HL-60 (cell line): ENCODE measurements around the gene NCOA3.

Source experiments
- POLR2AphosphoS5 ChIP-seq: IDR thresholded peaks from 2 replicates; pipeline ENCODE4 v1.6.1; 2012; ENCODE audit warnings: low read depth
- REST ChIP-seq: IDR thresholded peaks from 2 replicates; pipeline ENCODE4 v1.6.1; 2012; ENCODE audit warnings: low read depth; ENCODE audit not compliant: insufficient replicate concordance
- TF ChIP-seq, protein P1 (sequence below): IDR thresholded peaks from one replicate; pipeline ENCODE4 v1.5.1; 2011; ENCODE audit warnings: low read length, control low read depth, inconsistent platforms; ENCODE audit not compliant: insufficient read depth

DNA sequence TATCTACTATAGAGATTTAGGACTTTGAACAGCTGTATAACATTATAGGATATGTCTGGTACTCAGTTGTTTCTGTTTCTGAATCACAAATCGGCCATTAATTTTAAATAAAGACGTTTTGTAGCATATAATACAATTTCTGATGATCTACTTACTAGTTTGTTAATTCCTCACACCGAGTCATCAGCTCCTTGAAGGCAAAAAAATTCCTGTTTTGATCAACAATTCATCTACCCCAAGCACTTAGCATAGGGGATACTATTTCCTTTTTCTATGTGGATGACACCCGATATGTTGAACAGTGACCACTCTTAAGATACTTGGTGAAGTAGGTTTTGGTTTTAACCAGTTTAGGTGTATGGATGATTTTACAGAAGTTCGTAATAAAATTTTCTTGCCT, 107.3 kb downstream of the NCOA3 start:
- TF ChIP-seq, protein P1, sequence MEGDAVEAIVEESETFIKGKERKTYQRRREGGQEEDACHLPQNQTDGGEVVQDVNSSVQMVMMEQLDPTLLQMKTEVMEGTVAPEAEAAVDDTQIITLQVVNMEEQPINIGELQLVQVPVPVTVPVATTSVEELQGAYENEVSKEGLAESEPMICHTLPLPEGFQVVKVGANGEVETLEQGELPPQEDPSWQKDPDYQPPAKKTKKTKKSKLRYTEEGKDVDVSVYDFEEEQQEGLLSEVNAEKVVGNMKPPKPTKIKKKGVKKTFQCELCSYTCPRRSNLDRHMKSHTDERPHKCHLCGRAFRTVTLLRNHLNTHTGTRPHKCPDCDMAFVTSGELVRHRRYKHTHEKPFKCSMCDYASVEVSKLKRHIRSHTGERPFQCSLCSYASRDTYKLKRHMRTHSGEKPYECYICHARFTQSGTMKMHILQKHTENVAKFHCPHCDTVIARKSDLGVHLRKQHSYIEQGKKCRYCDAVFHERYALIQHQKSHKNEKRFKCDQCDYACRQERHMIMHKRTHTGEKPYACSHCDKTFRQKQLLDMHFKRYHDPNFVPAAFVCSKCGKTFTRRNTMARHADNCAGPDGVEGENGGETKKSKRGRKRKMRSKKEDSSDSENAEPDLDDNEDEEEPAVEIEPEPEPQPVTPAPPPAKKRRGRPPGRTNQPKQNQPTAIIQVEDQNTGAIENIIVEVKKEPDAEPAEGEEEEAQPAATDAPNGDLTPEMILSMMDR: no peak
- TF ChIP-seq POLR2AphosphoS5: no peak
- no peak for TF ChIP-seq REST
